Choroid plexus epithelial cell (primary cell): ENCODE results near the gene AHCYL2.

Experiments used
- DNase-seq: peaks from one replicate; pipeline ENCODE4 v3.0.0-alpha.2; 2010; ENCODE audit warnings: low read depth
- H3K4me3 ChIP-seq: 2 replicates; pipeline ENCODE4 v1.5.1; 2011; ENCODE audit warnings: low read depth, mild to moderate bottlenecking, control low read depth, low read length, moderate library complexity
- TF ChIP-seq, protein P1 (sequence below): conservative IDR thresholded peaks from 2 replicates; pipeline ENCODE4 v1.5.1; 2011; ENCODE audit warnings: low read depth, mild to moderate bottlenecking, control low read depth, inconsistent platforms, low read length, moderate library complexity

Gene AHCYL2

DNA sequence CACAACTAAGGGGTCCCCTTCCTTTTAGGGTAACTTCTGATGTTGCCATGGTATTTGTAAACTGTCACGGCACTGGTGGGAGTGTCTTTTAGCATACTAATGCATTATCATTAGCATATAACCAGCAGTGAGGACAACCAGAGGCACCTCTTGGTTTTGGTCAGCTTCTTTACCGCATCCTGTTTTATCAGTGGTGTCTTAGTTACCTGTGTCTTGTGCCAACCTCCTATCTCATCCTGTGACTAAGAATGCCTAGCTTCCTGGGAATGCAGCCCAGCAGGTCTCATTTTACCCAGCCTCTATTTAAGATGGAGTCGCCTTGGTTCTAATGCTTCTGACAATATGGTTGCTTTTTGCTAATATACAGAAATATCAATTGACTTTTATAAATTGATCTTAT lies 54.9 kb downstream of the AHCYL2 start:
- DNase-seq: no peak
- TF ChIP-seq, protein P1, sequence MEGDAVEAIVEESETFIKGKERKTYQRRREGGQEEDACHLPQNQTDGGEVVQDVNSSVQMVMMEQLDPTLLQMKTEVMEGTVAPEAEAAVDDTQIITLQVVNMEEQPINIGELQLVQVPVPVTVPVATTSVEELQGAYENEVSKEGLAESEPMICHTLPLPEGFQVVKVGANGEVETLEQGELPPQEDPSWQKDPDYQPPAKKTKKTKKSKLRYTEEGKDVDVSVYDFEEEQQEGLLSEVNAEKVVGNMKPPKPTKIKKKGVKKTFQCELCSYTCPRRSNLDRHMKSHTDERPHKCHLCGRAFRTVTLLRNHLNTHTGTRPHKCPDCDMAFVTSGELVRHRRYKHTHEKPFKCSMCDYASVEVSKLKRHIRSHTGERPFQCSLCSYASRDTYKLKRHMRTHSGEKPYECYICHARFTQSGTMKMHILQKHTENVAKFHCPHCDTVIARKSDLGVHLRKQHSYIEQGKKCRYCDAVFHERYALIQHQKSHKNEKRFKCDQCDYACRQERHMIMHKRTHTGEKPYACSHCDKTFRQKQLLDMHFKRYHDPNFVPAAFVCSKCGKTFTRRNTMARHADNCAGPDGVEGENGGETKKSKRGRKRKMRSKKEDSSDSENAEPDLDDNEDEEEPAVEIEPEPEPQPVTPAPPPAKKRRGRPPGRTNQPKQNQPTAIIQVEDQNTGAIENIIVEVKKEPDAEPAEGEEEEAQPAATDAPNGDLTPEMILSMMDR: no peak
- no peak overlapping the region for H3K4me3 ChIP-seq

DNA sequence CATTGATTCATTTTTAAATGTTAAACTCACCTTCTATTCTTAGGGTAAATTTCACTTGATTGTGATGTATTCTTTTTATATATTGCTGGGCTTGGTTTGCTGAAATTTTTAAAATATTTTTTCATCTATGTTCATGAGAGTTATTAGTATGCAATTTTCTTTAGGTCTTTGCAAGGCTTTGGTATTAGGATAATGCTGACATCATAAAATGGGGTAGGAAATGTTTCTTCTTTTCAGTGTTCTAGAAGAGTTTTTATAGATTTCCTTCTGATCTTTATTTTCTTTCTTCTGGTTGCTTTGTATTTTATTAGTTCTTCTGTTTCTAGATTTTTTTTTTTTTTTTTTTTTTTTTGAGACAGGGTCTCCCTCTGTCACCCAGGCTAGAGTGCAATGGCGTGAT lies 56.3 kb downstream of the AHCYL2 start:
- H3K4me3 ChIP-seq: no peak overlapping the region
- DNase-seq: no peak
- TF ChIP-seq, protein P1: no peak

DNA sequence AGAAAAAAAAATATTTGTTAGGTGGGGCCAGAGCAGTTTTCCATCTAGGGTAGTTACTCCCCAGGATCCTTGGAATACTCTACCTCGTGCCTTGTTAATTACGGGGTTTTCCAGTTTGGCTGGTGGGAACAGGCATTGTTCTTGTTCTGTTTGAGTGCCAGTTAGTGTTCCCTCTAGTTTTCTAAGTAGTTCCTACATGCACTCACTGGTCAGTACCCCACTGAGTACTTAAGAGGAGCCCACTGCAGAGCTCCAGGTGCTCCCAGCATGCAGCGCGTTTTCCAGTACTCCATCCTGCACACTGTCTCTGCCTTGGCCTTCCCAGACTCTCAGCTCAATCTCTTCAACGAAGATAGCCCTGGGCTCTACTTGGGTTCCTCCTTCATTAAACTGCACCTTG lies 58.0 kb downstream of the AHCYL2 start:
- TF ChIP-seq, protein P1: no peak
- DNase-seq: no peak
- H3K4me3 ChIP-seq: no peak overlapping the region

DNA sequence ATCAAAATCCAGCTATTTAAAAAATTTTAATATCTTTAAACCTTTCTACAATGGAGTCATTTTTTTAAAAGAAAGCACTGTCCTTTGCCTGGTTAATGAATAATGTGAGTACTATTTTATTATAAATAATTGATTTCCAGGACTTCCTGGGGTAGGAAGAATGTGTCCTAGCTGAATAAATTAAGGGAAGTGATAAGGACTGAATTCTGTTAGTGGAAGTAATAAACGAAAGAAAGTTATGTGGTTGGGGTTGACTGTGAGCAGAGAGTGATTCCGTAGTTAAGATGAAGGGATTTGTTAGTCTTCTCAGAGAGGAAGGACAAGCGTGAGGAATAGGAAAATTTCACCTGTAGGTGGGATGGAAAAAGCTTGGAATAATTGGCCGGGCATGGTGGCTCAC lies 59.1 kb downstream of the AHCYL2 start:
- DNase-seq: no peak
- H3K4me3 ChIP-seq: no peak overlapping the region
- TF ChIP-seq, protein P1: no peak

DNA sequence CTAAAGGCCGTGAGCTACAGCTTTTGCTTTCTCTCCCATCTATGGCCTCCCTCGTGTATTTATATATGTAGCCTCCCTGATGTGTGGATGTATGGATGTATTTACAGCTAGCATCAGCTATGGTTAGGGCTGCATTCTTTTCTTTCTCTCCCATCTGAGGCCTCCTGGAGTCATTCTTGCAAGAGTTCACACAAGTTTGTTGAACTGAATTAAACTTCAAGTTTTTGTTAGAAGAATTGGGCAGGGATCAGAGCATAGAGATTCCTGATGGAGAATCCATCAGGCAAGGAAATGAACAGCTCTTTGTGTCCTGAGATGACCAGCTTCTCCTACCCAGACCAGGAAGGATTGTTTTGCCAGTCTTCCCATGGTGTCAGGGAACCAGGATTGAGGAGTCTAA lies 60.3 kb downstream of the AHCYL2 start:
- peak; percentile 41 for DNase-seq
- TF ChIP-seq, protein P1: no peak
- no peak overlapping the region for H3K4me3 ChIP-seq

DNA sequence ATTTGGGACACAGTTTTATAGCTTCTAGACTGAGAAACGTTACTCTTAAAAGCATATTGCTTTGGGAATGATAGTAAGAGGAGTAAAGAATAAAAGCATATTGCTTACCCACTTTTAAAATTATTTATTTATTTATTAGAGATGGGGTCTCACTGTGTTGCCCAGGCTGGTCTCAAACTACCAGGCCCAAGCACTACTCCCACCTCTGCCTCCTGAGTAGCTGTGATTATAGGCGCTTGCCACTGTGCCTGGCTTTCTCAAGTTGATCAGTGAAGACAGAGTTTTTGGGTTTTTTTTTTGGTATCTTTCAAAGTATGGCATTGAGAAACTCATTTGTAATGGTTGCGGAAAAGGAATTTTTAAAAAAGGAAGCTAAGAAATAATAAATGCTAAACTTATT lies 68.0 kb downstream of the AHCYL2 start:
- DNase-seq: no peak
- TF ChIP-seq, protein P1: no peak
- no peak overlapping the region for H3K4me3 ChIP-seq

DNA sequence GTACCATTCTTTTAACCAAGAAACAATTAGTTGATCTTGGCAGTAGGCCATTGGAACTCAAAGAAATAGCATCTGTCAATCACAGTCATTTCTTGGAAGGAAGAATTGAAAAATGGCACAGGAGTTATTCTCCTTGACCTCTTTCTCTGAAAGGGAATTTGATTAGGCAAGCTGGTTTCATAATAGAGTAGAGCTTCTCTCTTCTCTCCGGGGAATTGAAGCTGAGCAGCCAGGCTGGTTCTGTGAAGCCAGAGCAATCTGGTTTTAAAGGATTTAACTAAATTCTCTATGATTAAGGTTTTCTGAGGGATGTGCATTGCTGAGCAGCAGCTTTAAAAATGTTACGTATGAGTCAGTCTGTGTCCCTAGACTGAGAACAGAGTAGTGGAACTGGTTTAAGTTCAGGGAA lies 70.2 kb downstream of the AHCYL2 start:
- no peak overlapping the region for H3K4me3 ChIP-seq
- TF ChIP-seq, protein P1: no peak
- peak; percentile 88 for DNase-seq
